ENCODE data around the gene HMG20B.
A peak's percentile ranks its signal among the peaks of the same experiment; 100 is the strongest.

Gene HMG20B

GRCh38 chr19:3585301-3586126 lies 12.8 kb downstream of the HMG20B start, which contains the start of gene GIPC3:
Gene GIPC3 (plus strand): TSS chr19:3585478. CDS start chr19:3585598, 120 bp downstream.
- DNase-seq, result no peak

DNA sequence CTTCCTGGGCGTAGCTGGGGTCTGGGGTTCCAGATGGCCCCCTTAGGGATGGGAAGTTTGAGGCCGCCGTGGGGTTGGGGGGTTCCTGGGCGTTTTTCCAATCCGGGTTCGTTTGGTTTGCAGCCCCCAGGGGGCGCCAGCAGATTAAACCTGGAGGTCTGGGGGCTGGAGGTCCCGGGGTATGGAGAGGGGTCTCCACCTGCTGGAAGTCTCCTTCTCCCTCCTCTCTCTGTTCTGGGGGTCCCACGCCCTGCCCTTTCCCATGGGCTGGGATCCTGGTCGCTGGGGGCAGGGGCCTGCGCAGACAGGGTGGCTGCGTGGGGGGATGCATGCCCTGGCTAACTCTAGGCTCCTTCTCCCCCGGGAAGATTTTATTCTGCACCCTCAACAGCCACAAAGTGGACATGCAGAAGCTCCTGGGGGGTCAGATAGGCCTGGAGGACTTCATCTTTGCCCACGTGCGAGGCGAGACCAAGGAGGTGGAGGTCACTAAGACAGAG lies 13.4 kb downstream of the HMG20B start:
- peak in 1 of 2 donors; percentile 16 for DNase-seq

GRCh38 chr19:3586707-3587346 lies 14.1 kb downstream of the HMG20B start:
- DNase-seq, result no peak

DNA sequence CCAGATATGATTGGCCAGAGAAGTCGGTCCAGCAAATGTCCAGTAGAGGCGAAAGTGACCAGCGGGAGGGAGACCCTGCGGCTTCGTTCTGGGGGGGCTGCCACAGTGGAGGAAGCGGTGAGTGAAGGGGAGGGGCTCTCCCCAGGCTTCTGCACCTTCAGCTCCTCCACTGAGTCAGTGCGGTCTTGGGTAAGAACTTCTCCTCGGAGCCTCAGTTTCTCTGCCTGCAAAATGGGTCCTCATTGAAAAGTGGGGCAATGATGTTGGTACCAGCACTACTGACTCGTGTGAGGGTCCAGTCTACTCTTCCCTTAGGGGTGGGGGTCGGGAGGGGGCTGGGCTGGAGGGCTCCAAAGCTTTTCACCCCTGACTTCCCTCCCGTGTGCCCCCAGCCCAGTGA lies 16.7 kb downstream of the HMG20B start:
- no peak for DNase-seq

- no peak for DNase-seq
These were observed 17.2 kb downstream of the HMG20B start for GRCh38 chr19:3589949-3590348.

DNA sequence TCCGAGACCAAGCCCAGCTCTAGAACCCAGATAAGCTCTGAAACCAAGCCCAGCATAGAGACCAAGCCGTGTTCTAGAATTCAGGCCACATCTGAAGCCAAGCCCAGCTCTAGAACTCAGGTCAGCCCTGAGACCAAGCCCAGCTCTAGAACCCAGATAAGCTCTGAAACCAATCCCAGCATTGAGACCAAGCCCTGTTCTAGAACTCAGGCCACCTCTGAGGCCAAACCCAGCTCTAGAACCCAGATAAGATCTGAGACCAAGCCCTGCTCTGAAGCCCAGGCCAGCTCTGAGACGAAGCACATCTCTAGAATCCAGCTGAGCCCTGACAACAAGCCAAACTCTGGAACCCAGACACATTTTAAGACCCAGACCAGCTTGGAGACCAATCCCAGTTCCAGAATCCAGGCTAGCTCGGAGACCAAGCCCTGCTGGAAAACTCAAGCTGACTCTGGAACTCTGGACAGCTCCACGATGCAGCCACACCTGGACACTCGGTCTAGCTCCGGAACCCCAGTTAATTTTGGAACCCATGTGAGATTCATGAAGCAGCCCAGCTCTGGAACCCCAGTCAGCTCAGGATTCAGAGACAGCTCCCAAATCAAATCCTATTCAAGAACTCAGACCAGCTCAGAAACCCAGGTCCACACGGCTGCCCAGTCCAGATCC lies 18.4 kb downstream of the HMG20B start:
- DNase-seq, result no peak

GRCh38 chr19:3591876-3592613 lies 19.3 kb downstream of the HMG20B start:
- DNase-seq, result no peak

DNA sequence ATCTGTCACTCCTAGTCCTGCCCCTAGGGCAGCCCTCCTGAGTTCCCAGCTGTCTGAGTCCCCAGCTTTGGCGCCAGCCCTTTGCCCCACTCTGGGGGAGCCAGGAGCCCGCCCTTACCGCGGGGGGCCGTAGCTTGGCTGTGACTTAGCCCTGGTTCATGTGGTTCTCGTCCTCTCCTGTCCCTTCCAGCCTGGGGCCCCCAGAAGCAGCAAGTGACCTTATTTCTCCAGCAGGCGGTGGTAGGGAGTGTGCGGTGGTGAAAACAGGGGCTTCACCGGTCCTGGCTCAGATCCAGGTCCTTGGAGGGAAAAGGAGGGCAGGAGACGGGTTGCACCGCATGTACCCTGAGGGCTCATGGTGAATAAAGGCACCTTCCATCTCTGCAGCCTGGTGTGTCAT lies 20.4 kb downstream of the HMG20B start:
- DNase-seq, result no peak

DNA sequence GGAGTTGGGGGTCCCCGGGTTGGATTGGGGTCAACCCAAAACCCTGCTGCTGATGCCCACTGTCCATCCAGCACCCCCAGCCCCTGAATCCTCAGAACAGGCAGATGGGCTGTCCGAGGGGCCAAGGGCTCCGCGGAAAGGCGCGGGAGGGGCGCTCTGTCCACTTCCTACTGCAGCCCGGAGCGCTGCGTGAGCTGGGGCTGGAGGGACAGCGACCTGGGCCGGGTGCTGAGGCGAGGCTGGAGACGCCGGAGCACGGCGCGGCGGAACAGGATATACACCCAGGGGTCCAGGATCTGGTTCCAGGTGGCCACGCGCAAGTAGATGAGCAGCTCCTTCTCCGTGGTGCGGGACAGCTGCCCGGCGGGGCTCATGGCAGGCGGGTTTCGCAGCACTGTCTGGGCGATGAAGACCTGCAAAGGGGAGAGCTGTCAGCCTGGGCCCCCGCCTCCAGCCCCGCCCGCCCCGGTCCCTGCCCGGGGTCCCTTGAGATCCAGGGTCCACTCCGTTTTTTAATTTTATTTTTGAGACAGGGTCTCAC lies 22.8 kb downstream of the HMG20B start:
- DNase-seq, result no peak

GRCh38 chr19:3599776-3600187 lies 27.0 kb downstream of the HMG20B start:
- DNase-seq, result no peak

DNA sequence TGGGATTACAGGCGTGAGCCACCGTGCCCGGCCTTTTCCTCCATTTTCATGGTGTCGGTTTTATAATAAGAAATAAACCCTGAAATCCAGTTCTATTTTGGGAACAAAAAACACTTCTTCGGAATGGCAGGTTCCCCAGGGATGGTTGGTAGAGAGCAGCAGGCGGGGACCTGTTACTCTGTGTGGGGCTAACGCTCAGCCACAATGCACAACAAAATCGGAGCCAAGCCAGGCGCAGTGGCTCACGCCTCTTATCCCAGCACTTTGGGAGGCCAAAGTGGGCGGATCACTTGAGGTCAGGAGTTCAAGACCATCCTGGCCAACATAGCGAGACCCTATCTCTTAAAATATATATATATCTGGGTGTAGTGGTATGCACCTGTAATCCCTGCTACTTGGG lies 28.3 kb downstream of the HMG20B start:
- DNase-seq, result no peak

DNA sequence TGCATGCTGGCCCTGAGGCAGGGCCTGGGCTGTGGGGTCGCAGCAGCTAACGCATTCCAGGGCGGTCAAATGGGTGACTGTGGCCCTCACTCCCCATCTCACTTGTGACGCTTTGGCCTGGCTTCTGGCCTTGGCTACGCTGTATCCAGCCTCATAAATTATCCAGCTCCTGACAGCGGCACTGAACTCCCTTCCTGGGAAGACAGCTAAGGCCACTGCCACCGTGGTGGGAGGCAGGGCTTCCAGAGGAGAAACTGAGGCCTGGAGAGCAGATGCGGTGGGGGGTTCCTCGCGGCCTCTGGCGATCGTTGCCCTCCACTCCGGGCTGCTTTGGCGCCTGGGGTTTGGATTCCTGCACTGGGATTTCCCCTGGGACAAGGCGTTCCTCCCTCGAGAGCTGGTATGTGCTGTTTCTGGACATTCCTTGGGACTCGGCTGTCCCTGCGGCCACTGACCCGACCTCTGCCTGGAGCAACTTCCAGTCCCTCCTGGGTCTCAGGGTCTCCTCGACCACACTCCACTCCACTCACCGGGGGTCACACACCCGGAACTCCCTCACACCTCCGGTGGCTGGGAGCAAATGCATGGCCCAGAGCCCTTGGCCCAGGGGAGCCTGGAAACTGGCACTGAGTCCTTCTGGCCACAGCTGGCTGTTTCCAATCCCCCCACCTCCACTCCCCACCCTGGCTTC lies 30.5 kb downstream of the HMG20B start:
- DNase-seq, result no peak

GRCh38 chr19:3604227-3604986 lies 31.7 kb downstream of the HMG20B start:
- no peak for DNase-seq

DNA sequence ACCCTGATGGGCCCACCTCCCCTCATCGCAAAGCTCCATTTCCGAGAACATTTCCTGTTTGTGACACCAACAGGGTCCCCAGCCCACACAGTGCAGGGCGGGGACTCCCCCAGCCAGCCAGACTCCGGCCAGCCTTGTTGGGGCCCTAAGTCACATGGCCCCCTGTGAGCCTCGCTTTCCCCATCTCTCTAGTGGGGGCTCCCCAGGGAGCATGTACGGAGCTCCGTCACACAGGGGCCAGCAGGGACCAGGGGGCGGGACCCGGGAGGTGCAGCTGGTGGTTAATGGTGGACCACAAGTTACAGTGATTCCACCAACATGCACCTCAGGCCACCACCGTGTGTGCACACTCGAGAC lies 32.2 kb downstream of the HMG20B start:
- peak in 1 of 2 donors; percentile 21 for DNase-seq

DNA sequence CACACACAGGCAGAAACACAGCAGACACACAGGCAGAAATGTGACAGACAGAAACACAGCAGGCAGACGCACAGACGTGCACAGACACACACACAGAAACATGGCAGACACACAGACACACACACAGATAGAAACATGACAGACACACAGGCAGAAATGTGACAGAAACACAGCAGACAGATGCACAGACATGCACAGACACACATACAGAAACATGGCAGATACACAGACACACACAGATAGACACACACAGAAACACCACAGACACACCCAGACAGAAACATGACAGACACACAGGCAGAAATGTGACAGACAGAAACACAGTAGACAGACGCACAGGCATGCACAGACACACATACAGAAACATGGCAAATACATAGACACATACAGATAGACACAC lies 32.6 kb downstream of the HMG20B start:
- no peak for DNase-seq

- DNase-seq, result no peak
These were observed 33.0 kb downstream of the HMG20B start for GRCh38 chr19:3605770-3606169.

GRCh38 chr19:3606174-3606689 lies 33.5 kb downstream of the HMG20B start:
- DNase-seq, result no peak

DNA sequence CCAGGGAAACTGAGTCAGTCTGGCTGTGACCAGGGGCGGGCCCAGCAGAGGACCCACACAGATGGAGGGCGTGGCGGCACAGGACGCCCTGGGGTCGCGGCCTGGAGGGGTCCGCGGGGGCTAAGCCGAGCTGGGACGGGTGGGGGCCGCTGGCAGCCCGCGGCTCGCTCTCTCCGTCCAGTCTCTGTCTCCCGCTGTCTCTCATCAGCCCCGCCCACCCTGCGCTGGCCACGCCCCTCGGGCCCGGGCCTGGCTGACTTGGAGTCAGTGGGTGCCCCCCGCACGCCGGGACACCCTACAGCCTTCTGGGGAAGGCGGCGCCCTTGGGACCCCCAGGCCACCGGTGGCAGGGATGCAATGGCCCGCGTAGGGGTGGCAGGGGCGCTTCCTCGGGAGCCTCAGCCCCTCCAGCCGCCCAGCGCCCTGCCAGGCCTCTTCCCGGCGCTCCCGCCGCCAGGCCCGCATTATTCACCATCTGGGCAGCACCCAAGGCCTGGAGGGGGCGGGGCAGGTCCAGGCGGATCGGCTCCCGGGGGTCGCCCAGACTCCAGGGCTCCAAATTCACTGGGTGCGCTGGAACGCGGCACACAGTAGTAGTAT lies 34.0 kb downstream of the HMG20B start, which contains the start of gene TBXA2R:
TSS of gene TBXA2R (minus strand) at position 186 of the 600 bp plus-strand sequence. CDS start 6,241 bp downstream, outside the sequence.
- peak; percentile 37 to 47 for DNase-seq

DNA sequence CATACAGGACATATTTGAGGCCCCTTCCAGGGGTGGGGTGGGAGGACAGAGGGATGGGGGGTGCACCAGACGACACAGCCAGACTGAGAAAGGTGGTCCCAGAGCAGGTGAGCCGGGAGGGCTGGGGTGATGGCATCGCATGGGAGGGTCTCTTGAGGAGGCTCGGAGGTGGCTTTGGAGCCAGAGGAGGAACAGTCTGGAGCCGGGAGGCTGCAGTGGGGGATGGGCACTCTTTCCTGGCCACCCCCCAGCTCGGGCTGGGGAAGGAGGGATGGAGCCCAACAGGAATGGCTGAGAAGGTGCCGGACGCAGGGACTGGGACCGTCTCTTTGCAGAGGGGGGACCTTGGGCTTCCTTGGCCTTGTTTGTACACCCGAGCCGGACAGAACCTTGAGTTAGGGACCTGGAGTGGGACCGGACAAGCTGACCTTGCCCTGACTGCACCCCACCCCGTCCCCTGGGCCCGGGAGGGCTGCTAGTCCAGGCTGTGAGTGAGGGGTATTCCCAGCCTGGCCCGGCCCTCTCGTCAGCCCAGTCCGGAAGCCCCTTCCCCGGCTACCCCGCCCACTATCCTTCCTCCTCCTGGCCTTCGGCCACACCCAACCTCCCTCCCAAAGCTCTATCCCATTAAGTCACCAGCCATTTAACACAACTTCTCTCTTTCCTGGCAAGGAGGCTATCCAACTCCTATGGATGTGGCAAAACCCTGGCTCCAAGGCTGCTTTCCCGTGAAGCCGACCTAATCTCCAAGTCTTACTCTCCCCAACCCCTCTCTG lies 34.7 kb downstream of the HMG20B start:
- DNase-seq, result peak; percentile 32 to 60

Measured in inflammatory macrophage (primary cell).